HG03280 (cell line): Measurements from ENCODE around the gene BNIP2.
"Not testable (repeated sequence)": the region's sequence is repeated elsewhere in the genome, so short reads cannot be mapped to it uniquely, and the experiment has no call there.

Experiments
- ATAC-seq: cut with Tn5 transposase; IDR thresholded peaks from one replicate; pipeline ENCODE4 v1.9.1; 2021; ENCODE audit warnings: mild to moderate bottlenecking, moderate library complexity; ENCODE audit not compliant: unreplicated experiment

Gene BNIP2

GRCh38 chr15:59689626-59690236 lies 611 bp upstream of the BNIP2 start:
- ATAC-seq: no peak

- ATAC-seq: no peak
Measured at GRCh38 chr15:59688423-59688781, 718 bp downstream of the BNIP2 start.

- ATAC-seq: no peak
Measured at GRCh38 chr15:59687836-59688235, 1.3 kb downstream of the BNIP2 start.

GRCh38 chr15:59686389-59686788 lies 2.7 kb downstream of the BNIP2 start:
- ATAC-seq: no peak

GRCh38 chr15:59685737-59686297 lies 3.3 kb downstream of the BNIP2 start:
- ATAC-seq: no peak

GRCh38 chr15:59680870-59681269 lies 8.2 kb downstream of the BNIP2 start:
- ATAC-seq: no peak

- no peak for ATAC-seq
Measured at GRCh38 chr15:59680346-59680745, 8.8 kb downstream of the BNIP2 start.

GRCh38 chr15:59678620-59679019 lies 10.5 kb downstream of the BNIP2 start:
- ATAC-seq: no peak

- ATAC-seq: no peak
Measured at GRCh38 chr15:59678172-59678571, 10.9 kb downstream of the BNIP2 start.

- no peak for ATAC-seq
Measured at GRCh38 chr15:59676565-59676964, 12.6 kb downstream of the BNIP2 start.

GRCh38 chr15:59674361-59674877 lies 14.7 kb downstream of the BNIP2 start:
- no peak for ATAC-seq

GRCh38 chr15:59668556-59668955 lies 20.6 kb downstream of the BNIP2 start:
- no peak for ATAC-seq

GRCh38 chr15:59662260-59662659 lies 26.9 kb downstream of the BNIP2 start:
- ATAC-seq: no peak

GRCh38 chr15:59659366-59659765 lies 29.8 kb downstream of the BNIP2 start:
- no peak for ATAC-seq

- ATAC-seq: no peak
Measured at GRCh38 chr15:59657635-59658125, 31.4 kb downstream of the BNIP2 start.

- ATAC-seq: peak; percentile 99
Measured at GRCh38 chr15:59656897-59657634, 32.1 kb downstream of the BNIP2 start, which contains the start of gene GTF2A2. Gene GTF2A2, minus strand, starts transcription at chr15:59657515. Its CDS starts 5,238 bp downstream, at chr15:59652277.

- ATAC-seq: no peak
Measured at GRCh38 chr15:59654046-59654445, 35.1 kb downstream of the BNIP2 start.

- no peak for ATAC-seq
Measured at GRCh38 chr15:59649603-59650002, 39.5 kb downstream of the BNIP2 start.

GRCh38 chr15:59647085-59647484 lies 42.0 kb downstream of the BNIP2 start:
- ATAC-seq: no peak

GRCh38 chr15:59646277-59646676 lies 42.8 kb downstream of the BNIP2 start:
- ATAC-seq: no peak

- ATAC-seq: not testable (repeated sequence)
Measured at GRCh38 chr15:59645812-59646211, 43.3 kb downstream of the BNIP2 start.

GRCh38 chr15:59644756-59645155 lies 44.4 kb downstream of the BNIP2 start:
- no peak for ATAC-seq
